Astrocyte of the spinal cord (primary cell): ENCODE measurements around the gene MYO3B.

Source experiments
- DNase-seq: peaks from one replicate; pipeline ENCODE4 v3.0.0; 2011; ENCODE audit warnings: low read depth, low spot score
- H3K4me3 ChIP-seq: 2 replicates; pipeline ENCODE4 v1.5.1; 2011; ENCODE audit warnings: low read depth, mild to moderate bottlenecking, low read length, moderate library complexity
- in situ Hi-C: cut with HindIII; loops from 2 replicates; pipeline ENCODE4 v1.10.0; 2017; ENCODE audit warnings: low sequenced_read_pairs
- TF ChIP-seq, protein P1 (sequence below): IDR thresholded peaks from 2 replicates; pipeline ENCODE4 v1.5.1; 2012; ENCODE audit warnings: low read depth, mild to moderate bottlenecking, low read length, inconsistent platforms

The MYO3B gene

DNA sequence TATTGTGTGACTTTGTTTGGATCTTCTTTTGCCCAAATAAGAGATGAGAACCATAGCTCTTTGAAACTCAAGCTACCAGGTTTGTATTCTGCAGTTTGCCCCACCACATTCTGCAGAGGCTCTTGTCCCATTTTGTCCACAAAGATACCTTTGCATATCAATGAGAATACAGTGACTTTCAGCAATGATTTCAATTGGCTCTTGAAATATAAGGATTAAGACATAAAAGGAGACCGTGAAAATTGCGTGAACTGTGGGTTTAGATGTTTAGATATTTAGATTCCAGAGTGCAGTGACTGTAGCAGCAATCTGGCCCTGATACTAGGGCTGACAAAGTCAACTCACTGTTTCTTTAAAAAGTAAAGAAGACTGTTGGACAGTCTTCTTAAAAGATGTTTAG, 390.6 kb downstream of the MYO3B start:
- TF ChIP-seq, protein P1, sequence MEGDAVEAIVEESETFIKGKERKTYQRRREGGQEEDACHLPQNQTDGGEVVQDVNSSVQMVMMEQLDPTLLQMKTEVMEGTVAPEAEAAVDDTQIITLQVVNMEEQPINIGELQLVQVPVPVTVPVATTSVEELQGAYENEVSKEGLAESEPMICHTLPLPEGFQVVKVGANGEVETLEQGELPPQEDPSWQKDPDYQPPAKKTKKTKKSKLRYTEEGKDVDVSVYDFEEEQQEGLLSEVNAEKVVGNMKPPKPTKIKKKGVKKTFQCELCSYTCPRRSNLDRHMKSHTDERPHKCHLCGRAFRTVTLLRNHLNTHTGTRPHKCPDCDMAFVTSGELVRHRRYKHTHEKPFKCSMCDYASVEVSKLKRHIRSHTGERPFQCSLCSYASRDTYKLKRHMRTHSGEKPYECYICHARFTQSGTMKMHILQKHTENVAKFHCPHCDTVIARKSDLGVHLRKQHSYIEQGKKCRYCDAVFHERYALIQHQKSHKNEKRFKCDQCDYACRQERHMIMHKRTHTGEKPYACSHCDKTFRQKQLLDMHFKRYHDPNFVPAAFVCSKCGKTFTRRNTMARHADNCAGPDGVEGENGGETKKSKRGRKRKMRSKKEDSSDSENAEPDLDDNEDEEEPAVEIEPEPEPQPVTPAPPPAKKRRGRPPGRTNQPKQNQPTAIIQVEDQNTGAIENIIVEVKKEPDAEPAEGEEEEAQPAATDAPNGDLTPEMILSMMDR: no peak
- in situ Hi-C loops: no loop called here
- no peak for DNase-seq
- H3K4me3 ChIP-seq: no peak overlapping the region

GRCh38 chr2:170571612-170572011, 393.7 kb downstream of the MYO3B start:
- in situ Hi-C loops: no loop called here
- TF ChIP-seq, protein P1: no peak
- no peak for DNase-seq
- H3K4me3 ChIP-seq: no peak overlapping the region

DNA sequence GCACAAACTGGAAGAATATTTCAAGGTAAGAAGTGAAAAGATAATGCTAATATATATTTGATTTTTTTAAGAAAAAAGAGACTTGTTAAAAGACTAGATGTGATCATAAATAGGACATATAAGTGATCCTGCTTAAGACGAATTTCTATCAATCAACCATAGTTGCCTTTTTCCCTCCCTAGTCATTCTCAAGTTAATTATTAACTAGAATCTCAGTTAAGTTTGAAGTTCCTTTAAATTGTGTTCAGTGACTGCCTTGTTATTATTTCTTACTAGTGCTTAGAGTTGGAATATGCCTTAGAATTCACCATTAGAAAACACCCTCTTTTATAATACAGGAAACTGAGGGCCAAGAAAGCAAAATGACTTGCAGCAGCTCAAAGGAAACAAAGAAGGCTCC, 395.7 kb downstream of the MYO3B start:
- in situ Hi-C loops: no loop called here
- TF ChIP-seq, protein P1: no peak
- no peak overlapping the region for H3K4me3 ChIP-seq
- DNase-seq: no peak

DNA sequence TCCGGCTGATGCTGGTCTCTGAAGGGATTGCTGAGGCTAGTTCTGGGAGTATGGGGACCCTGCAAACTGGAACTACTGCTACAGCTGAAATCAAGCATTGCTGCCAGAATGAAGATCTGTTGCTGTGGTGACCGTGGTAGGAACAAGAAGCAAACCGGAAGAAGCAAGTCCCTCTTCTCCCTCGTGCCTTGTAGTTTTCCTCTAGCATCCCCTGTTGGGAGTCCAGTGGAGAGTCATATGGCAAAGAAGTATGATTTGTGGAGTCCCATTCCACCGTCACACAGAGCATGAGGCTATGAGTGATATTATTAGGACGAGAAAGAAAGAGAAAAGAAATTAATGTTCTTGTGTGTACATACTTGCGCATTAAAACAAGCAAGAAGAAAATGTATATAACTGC, 398.3 kb downstream of the MYO3B start:
- in situ Hi-C loops: no loop called here
- DNase-seq: no peak
- TF ChIP-seq, protein P1: no peak
- H3K4me3 ChIP-seq: no peak overlapping the region

GRCh38 chr2:170577356-170577755, 399.4 kb downstream of the MYO3B start:
- no peak for DNase-seq
- TF ChIP-seq, protein P1: no peak
- in situ Hi-C loops: no loop called here
- H3K4me3 ChIP-seq: no peak overlapping the region

- in situ Hi-C loops: no loop called here
- no peak for DNase-seq
- TF ChIP-seq, protein P1: no peak
- no peak overlapping the region for H3K4me3 ChIP-seq
Observed at GRCh38 chr2:170578606-170579005, 400.7 kb downstream of the MYO3B start.

DNA sequence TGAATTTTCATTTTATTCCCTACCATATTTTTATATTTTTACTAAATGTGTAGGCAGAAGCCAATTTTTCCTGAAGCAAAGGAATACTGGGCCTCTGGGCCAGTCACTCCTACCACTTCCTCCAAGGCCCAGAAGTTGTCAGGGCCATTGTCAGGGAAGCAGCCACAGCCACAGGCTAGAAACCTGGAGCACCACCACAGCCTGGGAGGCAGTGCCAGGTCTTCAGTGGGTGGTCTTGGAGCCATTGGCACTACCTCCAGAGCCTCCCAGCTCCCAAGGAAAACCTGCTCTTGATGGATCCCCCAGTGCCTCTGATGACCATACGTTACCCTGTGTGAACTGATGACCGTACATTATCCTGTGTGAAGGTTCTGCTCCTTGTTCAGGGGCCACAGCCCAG, 401.6 kb downstream of the MYO3B start:
- in situ Hi-C loops: no loop called here
- TF ChIP-seq, protein P1: no peak
- H3K4me3 ChIP-seq: no peak overlapping the region
- no peak for DNase-seq
